SK-N-SH (cell line): ENCODE data around the gene ZNRF1. TPM values are rescaled to one million over a fixed set of nuclear protein-coding genes. Genes with fewer than 3 reads are reported as not detected.

ENCODE experiments used
- CTCF ChIA-PET: fragments of 300-600, 350-600 bp; formaldehyde crosslinking; extraction: SDS; loops from one replicate; lab custom pipeline; 2021; lab: Yijun Ruan, JAX
- POLR2A ChIA-PET: fragments of 350-600 bp; sonication (Branson Sonifier 250); formaldehyde crosslinking; extraction: SDS; loops from one replicate; lab custom pipeline; 2020; ENCODE audit warnings: antibody characterized with exemption, inconsistent platforms; lab: Yijun Ruan, JAX
- DNase-seq: peaks from one replicate; pipeline ENCODE4 v3.0.0; 2012
- H2AFZ ChIP-seq: fragments of 200-600 bp; sonication (generic); 2 replicates; pipeline ENCODE4 v1.8.1; 2016; ENCODE audit warnings: antibody characterized with exemption, mild to moderate bottlenecking, low read depth
- H3F3A ChIP-seq: fragments of 200-600 bp; sonication (generic); replicated peaks from 2 replicates; pipeline ENCODE3; 2016; ENCODE audit warnings: antibody characterized with exemption, mild to moderate bottlenecking; ENCODE audit not compliant: insufficient read depth
- H3K27ac ChIP-seq, 2 experiments: fragments of 200-500 bp in 1 of 2; fragments of 200-600 bp in 1 of 2; sonication (Bioruptor generic) in 1 of 2; sonication (generic), shearing (Covaris generic) in 1 of 2; 2 replicates each; pipeline versions ENCODE4 v1.5.1 to v1.6.1; 2014 to 2016; ENCODE audit warnings: low read depth in 2 of 2, inconsistent platforms in 1 of 2, low read length in 1 of 2, mild to moderate bottlenecking in 1 of 2, mixed read lengths in 1 of 2
- H3K27me3 ChIP-seq: fragments of 200-600 bp; sonication (generic), shearing (Covaris generic); 2 replicates; pipeline ENCODE4 v1.6.1; 2016; ENCODE audit warnings: mixed run types; ENCODE audit not compliant: insufficient read depth
- H3K36me3 ChIP-seq, 2 experiments: fragments of 200-500 bp in 1 of 2; fragments of 200-600 bp in 1 of 2; sonication (Bioruptor generic) in 1 of 2; sonication (generic) in 1 of 2; replicated peaks in 1 of 2; 2 replicates each; pipeline versions ENCODE3 to v1.5.1; 2014 to 2016; ENCODE audit warnings: low read length in 1 of 2, mild to moderate bottlenecking in 1 of 2; ENCODE audit not compliant: insufficient read depth in 2 of 2, control insufficient read depth in 1 of 2
- H3K4me1 ChIP-seq, 2 experiments: fragments of 200-500 bp in 1 of 2; fragments of 200-600 bp in 1 of 2; sonication (Bioruptor generic) in 1 of 2; sonication (generic), shearing (Covaris generic) in 1 of 2; 2 replicates each; pipeline versions ENCODE4 v1.5.1 to v1.6.1; 2014 to 2016; ENCODE audit warnings: low read depth in 1 of 2, low read length in 1 of 2, mixed run types in 1 of 2; ENCODE audit not compliant: insufficient read depth in 2 of 2, control insufficient read depth in 1 of 2
- H3K4me2 ChIP-seq: fragments of 200-600 bp; sonication (generic), shearing (Covaris generic); 2 replicates; pipeline ENCODE4 v1.6.1; 2017; ENCODE audit warnings: mixed run types
- H3K4me3 ChIP-seq, 2 experiments: fragments of 200-500 bp in 1 of 2; fragments of 200-600 bp in 1 of 2; sonication (Bioruptor generic) in 1 of 2; sonication (generic), shearing (Covaris generic) in 1 of 2; 2 replicates each; pipeline versions ENCODE4 v1.5.1 to v1.8.1; 2014 to 2016; ENCODE audit warnings: low read depth in 2 of 2, inconsistent platforms in 1 of 2, low read length in 1 of 2, mild to moderate bottlenecking in 1 of 2, mixed read lengths in 1 of 2, moderate library complexity in 1 of 2
- H3K79me2 ChIP-seq: fragments of 200-600 bp; sonication (generic); 2 replicates; pipeline ENCODE4 v1.8.1; 2017; ENCODE audit warnings: mild to moderate bottlenecking; ENCODE audit not compliant: insufficient read depth
- H3K9ac ChIP-seq: fragments of 200-600 bp; sonication (generic); 2 replicates; pipeline ENCODE4 v1.6.1; 2017; ENCODE audit warnings: mixed run types
- H3K9me2 ChIP-seq: fragments of 200-600 bp; sonication (generic); 2 replicates; pipeline ENCODE4 v1.6.1; 2017; ENCODE audit warnings: mixed run types
- H3K9me3 ChIP-seq: fragments of 200-600 bp; sonication (generic); 2 replicates; pipeline ENCODE4 v1.6.1; 2017; ENCODE audit warnings: mixed run types, mild to moderate bottlenecking, moderate library complexity
- H4K20me1 ChIP-seq: fragments of 200-600 bp; sonication (generic); 2 replicates; pipeline ENCODE4 v1.6.1; 2017; ENCODE audit warnings: mild to moderate bottlenecking, mixed run types; ENCODE audit not compliant: insufficient read depth
- CTCF ChIP-seq: fragments of 200-600 bp; sonication (generic); IDR thresholded peaks from 2 replicates; pipeline ENCODE4 v1.6.1; 2017; ENCODE audit warnings: antibody characterized with exemption, mild to moderate bottlenecking, moderate library complexity
- ELF1 ChIP-seq: IDR thresholded peaks from 2 replicates; pipeline ENCODE4 v1.4.0; 2012
- FOSL2 ChIP-seq: IDR thresholded peaks from 2 replicates; pipeline ENCODE4 v1.4.0; 2012; ENCODE audit warnings: low read depth, mild to moderate bottlenecking, moderate library complexity, borderline replicate concordance
- FOXM1 ChIP-seq: IDR thresholded peaks from 2 replicates; pipeline ENCODE4 v1.4.0; 2012; ENCODE audit warnings: low read depth, mild to moderate bottlenecking
- GABPA ChIP-seq: IDR thresholded peaks from 2 replicates; pipeline ENCODE4 v1.4.0; 2012; ENCODE audit warnings: low read depth, mild to moderate bottlenecking
- GATA2 ChIP-seq: sonication (generic); formaldehyde crosslinking; IDR thresholded peaks from 2 replicates; pipeline ENCODE4 v1.5.0; 2020; ENCODE audit warnings: mild to moderate bottlenecking, missing genetic modification reagents
- MEF2A ChIP-seq: IDR thresholded peaks from 2 replicates; pipeline ENCODE4 v1.4.0; 2012; ENCODE audit warnings: low read depth, borderline replicate concordance
- MXI1 ChIP-seq: IDR thresholded peaks from 2 replicates; pipeline ENCODE4 v1.6.1; 2012; ENCODE audit warnings: mild to moderate bottlenecking, low read depth, low read length, improper control_type of control experiment
- NFIC ChIP-seq: IDR thresholded peaks from 2 replicates; pipeline ENCODE4 v1.4.0; 2012; ENCODE audit warnings: borderline replicate concordance
- NRF1 ChIP-seq: IDR thresholded peaks from 2 replicates; pipeline ENCODE4 v1.6.1; 2012; ENCODE audit warnings: low read depth, mild to moderate bottlenecking, low read length
- RCOR1 ChIP-seq: fragments of 150-350 bp; IDR thresholded peaks from 2 replicates; pipeline ENCODE4 v1.6.1; 2017; ENCODE audit warnings: antibody characterized with exemption, low read length
- RXRA ChIP-seq: IDR thresholded peaks from 2 replicates; pipeline ENCODE4 v1.4.0; 2012; ENCODE audit warnings: low read depth, mild to moderate bottlenecking, borderline replicate concordance
- SMC3 ChIP-seq: IDR thresholded peaks from 2 replicates; pipeline ENCODE4 v1.6.1; 2012; ENCODE audit warnings: low read depth, low read length, improper control_type of control experiment
- TAF1 ChIP-seq: IDR thresholded peaks from 2 replicates; pipeline ENCODE4 v1.6.1; 2012; ENCODE audit warnings: low read depth, mild to moderate bottlenecking, low read length, moderate library complexity, borderline replicate concordance
- TEAD4 ChIP-seq: IDR thresholded peaks from 2 replicates; pipeline ENCODE4 v1.4.0; 2012; ENCODE audit warnings: mild to moderate bottlenecking, borderline replicate concordance; ENCODE audit not compliant: insufficient read depth
- USF1 ChIP-seq: IDR thresholded peaks from 2 replicates; pipeline ENCODE4 v1.4.0; 2012; ENCODE audit warnings: low read depth, borderline replicate concordance
- ZBTB33 ChIP-seq: IDR thresholded peaks from 2 replicates; pipeline ENCODE4 v1.4.0; 2012; ENCODE audit warnings: low read depth, borderline replicate concordance
- WGBS: methylation state at CpG from one replicate; pipeline ENCODE4 v1.1.6; 2017; ENCODE audit warnings: low lambda C conversion rate; 5-methylcytosine and 5-hydroxymethylcytosine counted together
- polyA plus RNA-seq, 3 experiments: library from polyadenylated mRNA; depleted of rRNA; stranded (reverse); fragments of >200 nt; gene quantifications; 2 replicates each; pipeline ENCODE4 v1.2.3, GENCODE V29; 2012

The ZNRF1 gene
- polyA plus RNA-seq, 1 of the 3 experiments (the other 2 are of a cell fraction), result 23.7 TPM

GRCh38 chr16:75052481-75053202 is 53.8 kb downstream of the ZNRF1 start (continued):
- TF ChIP-seq CTCF (no peak), GATA2 (CRISPR knock-in tag) (no peak), RXRA (no peak), MEF2A (no peak), NFIC (no peak), ZBTB33 (no peak), TEAD4 (no peak), FOSL2 (no peak), USF1 (no peak), ELF1 (no peak)

GRCh38 chr16:75053791-75054555 is 55.1 kb downstream of the ZNRF1 start:
- Histone ChIP-seq H3K9me2 (no peaks in the 10 kb centered on the region), H3F3A (no peaks in the 10 kb centered on the region), H3K27me3 (no peaks in the 10 kb centered on the region), H3K4me3 (no peak overlapping the region), H3K9ac (no peak overlapping the region), H4K20me1 (peaks cover 46% of the 10 kb centered on the region), H3K4me2 (no peak overlapping the region; the same call in 1 of the 2 replicates), H3K36me3 (no peaks in the 10 kb centered on the region), H3K27ac (peak overlapping the region in 1 of 2 experiments; percentile 68; a peak in 2 of 4 replicates), H3K79me2 (peaks cover 97% of the 10 kb centered on the region), H3K9me3 (no peaks in the 10 kb centered on the region), H2AFZ (no peak overlapping the region), H3K4me1 (peaks cover 14 to 15% of the 10 kb centered on the region in 2 experiments; a peak in 2 of 4 replicates)
- POLR2A ChIA-PET, result no interaction called here
- 80% methylated on average over 4 of the region's 4 CpGs for WGBS
- CTCF ChIA-PET, result interaction anchor here (1.0 to 1.1 kb wide), 3 partner anchors 9 to 145 kb away, joined by 3 to 4 read pairs (median 3); partner anchors contain the start of gene ZNRF1
- DNase-seq, result peak; percentile 55
- no peak for TF ChIP-seq TAF1
- TF ChIP-seq RCOR1, result no peak
- no peak for TF ChIP-seq USF1
- TF ChIP-seq NFIC, result peak; percentile 61; the same call in 1 of the 2 replicates
- TF ChIP-seq FOXM1, result no peak
- no peak for TF ChIP-seq MXI1
- TF ChIP-seq GABPA, result no peak
- TF ChIP-seq ELF1, result no peak
- TF ChIP-seq NRF1, result no peak
- TF ChIP-seq ZBTB33, result no peak
- TF ChIP-seq SMC3, result no peak
